ENCODE results near the gene MAK. TPM values are rescaled to one million over a fixed set of nuclear protein-coding genes. Genes with fewer than 3 reads are reported as not detected.
"Not testable (repeated sequence)": the region's sequence is repeated elsewhere in the genome, so short reads cannot be mapped to it uniquely, and the experiment has no call there.

The MAK gene
- total RNA-seq, 2 experiments from 2014 or later = 0.27 to 0.32 TPM

GRCh38 chr6:10883312-10884244 lies 45.2 kb upstream of the MAK start:
- Mint-ChIP-seq H3K4me3 (no peak overlapping the region), H3K36me3 (ENCODE audit: low read depth) (no peaks in the 10 kb centered on the region), H3K9me3 (no peaks in the 10 kb centered on the region), H3K4me1 (ENCODE audit: low read depth) (peaks cover 14% of the 10 kb centered on the region), H3K27me3 (peaks cover 68% of the 10 kb centered on the region), H3K27ac (no peak overlapping the region)
- ATAC-seq = no peak
- intact Hi-C loops (cut with micrococcal nuclease) = loop anchor here (10.0 kb wide), 1 partner anchor 469 kb away; the partner anchor contains the start of gene TFAP2A
- DNase-seq = no peak
- no peak for TF ChIP-seq CTCF (IDR thresholded peaks at IDR 0.05)
- CTCF ChIA-PET = no interaction called here
- POLR2A ChIA-PET = no interaction called here

GRCh38 chr6:10882657-10883171 lies 44.4 kb upstream of the MAK start:
- ATAC-seq (no peak), DNase-seq (no peak)
- H3K9me3 Mint-ChIP-seq = no peaks in the 10 kb centered on the region
- H3K4me3 Mint-ChIP-seq = no peak overlapping the region
- peaks cover 62% of the 10 kb centered on the region for H3K27me3 Mint-ChIP-seq
- H3K4me1 Mint-ChIP-seq (ENCODE audit: low read depth) = peaks cover 12% of the 10 kb centered on the region
- intact Hi-C loops (cut with micrococcal nuclease) = loop anchor here (10.0 kb wide), 1 partner anchor 468 kb away; the partner anchor contains the start of gene TFAP2A
- H3K27ac Mint-ChIP-seq = no peak overlapping the region
- POLR2A ChIA-PET = interaction anchor here (0.7 kb wide), 1 partner anchor 12 kb away, joined by 3 read pairs; no protein-coding TSS in a partner anchor
- CTCF ChIA-PET = no interaction called here
- no peaks in the 10 kb centered on the region for H3K36me3 Mint-ChIP-seq (ENCODE audit: low read depth)
- TF ChIP-seq CTCF (IDR thresholded peaks at IDR 0.05) = no peak

GRCh38 chr6:10882253-10882630 lies 43.9 kb upstream of the MAK start:
- H3K4me3 Mint-ChIP-seq; DNase-seq; H3K27ac Mint-ChIP-seq; ATAC-seq; CTCF ChIA-PET; H3K36me3 Mint-ChIP-seq (ENCODE audit: low read depth); H3K4me1 Mint-ChIP-seq (ENCODE audit: low read depth); H3K9me3 Mint-ChIP-seq: not testable (repeated sequence)
- POLR2A ChIA-PET = interaction anchor here (0.7 kb wide), 1 partner anchor 12 kb away, joined by 3 read pairs; no protein-coding TSS in a partner anchor
- intact Hi-C loops (cut with micrococcal nuclease) = loop anchor here (10.0 kb wide), 1 partner anchor 467 kb away; the partner anchor contains the start of gene TFAP2A
- peaks cover 58% of the 10 kb centered on the region for H3K27me3 Mint-ChIP-seq

- TF ChIP-seq CTCF (IDR thresholded peaks at IDR 0.05) = no peak
- Mint-ChIP-seq H3K4me1 (ENCODE audit: low read depth) (peaks cover 7% of the 10 kb centered on the region), H3K9me3 (no peaks in the 10 kb centered on the region), H3K27me3 (peaks cover 43% of the 10 kb centered on the region), H3K27ac (no peak overlapping the region), H3K36me3 (ENCODE audit: low read depth) (no peaks in the 10 kb centered on the region), H3K4me3 (no peak overlapping the region)
- ChIA-PET POLR2A (no interaction called here), CTCF (no interaction called here)
- ATAC-seq (no peak), DNase-seq (no peak)
- intact Hi-C loops (cut with micrococcal nuclease) = loop anchor here (10.0 kb wide), 1 partner anchor 466 kb away; the partner anchor contains the start of gene TFAP2A
Measured at GRCh38 chr6:10880366-10880765, 42.0 kb upstream of the MAK start.

GRCh38 chr6:10877871-10878270 lies 39.5 kb upstream of the MAK start:
- intact Hi-C loops (cut with micrococcal nuclease) = no loop called here
- CTCF ChIA-PET = interaction anchor here (1.4 kb wide), 1 partner anchor 77 kb away, joined by 3 read pairs; no protein-coding TSS in a partner anchor
- Mint-ChIP-seq H3K4me1 (ENCODE audit: low read depth) (peaks cover 5% of the 10 kb centered on the region), H3K36me3 (ENCODE audit: low read depth) (no peaks in the 10 kb centered on the region), H3K4me3 (no peak overlapping the region), H3K27ac (no peak overlapping the region), H3K9me3 (no peaks in the 10 kb centered on the region), H3K27me3 (peaks cover 33% of the 10 kb centered on the region)
- TF ChIP-seq CTCF (IDR thresholded peaks at IDR 0.05) = no peak
- POLR2A ChIA-PET = no interaction called here
- ATAC-seq = no peak
- DNase-seq = no peak
